ENCODE measurements around the gene TRPM6. TPM values are rescaled to one million over a fixed set of nuclear protein-coding genes. Genes with fewer than 3 reads are reported as not detected.
"Not testable (repeated sequence)": the region's sequence is repeated elsewhere in the genome, so short reads cannot be mapped to it uniquely, and the experiment has no call there.

TRPM6 gene
- polyA plus RNA-seq, 6 donors from 2014 or later, result not detected

DNA sequence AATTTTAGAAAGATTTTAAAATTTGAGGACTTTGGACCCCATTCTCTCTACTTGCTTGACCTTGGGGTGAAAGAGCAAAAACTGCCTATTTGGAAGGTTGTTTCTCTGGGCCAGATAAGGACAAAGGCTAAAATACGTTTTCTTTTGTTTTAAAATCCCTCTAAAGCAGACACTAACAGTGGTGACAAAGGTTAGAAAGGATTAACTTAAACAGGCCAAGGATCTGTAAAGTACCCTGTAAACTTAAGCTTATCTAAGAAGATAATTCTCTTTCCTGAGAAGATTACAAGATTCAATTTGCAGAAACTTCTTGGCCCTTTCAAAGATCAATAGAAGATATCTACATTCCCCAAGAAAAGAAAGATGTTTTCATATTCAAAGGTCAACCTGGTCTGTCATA lies 12.1 kb downstream of the TRPM6 start:
- ATAC-seq (ENCODE audit: low read depth in 2 of 2) (no peak), DNase-seq (no peak)
- H3K27me3 Mint-ChIP-seq, result peaks cover 19 to 32% (median 21%) of the 10 kb centered on the region in 3 donors
- no peaks in the 10 kb centered on the region for H3K4me1 Mint-ChIP-seq
- H3K27ac Mint-ChIP-seq, result no peak overlapping the region
- H3K4me3 Mint-ChIP-seq, result no peak overlapping the region
- H3K36me3 Mint-ChIP-seq, result peaks cover 0 to 24% of the 10 kb centered on the region in 2 donors
- H3K9me3 Mint-ChIP-seq, result peaks cover 13 to 36% (median 16%) of the 10 kb centered on the region in 7 donors

DNA sequence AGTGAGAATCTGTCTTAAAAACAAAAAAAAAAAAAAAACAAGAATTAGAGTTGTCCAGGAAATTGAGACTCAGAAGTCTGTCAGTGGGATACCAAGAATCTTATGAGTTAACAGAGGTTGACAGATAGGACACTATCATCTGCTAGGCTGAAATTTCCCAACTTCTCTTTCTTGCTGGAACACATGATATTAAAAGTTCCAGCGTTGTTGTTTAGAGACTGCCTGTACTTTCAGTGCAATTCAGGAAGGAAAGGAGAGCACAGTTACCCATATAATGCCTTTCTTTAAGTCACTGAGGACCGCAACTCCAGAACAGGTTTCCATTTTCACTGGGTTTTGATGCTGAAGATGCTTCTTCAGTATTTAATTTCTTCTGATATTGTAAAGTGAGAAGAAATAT lies 13.5 kb downstream of the TRPM6 start:
- Mint-ChIP-seq H3K9me3 (peaks cover 4 to 21% (median 10%) of the 10 kb centered on the region in 7 donors), H3K27ac (no peak overlapping the region), H3K4me3 (no peak overlapping the region), H3K36me3 (peaks cover 0 to 11% of the 10 kb centered on the region in 2 donors), H3K27me3 (peaks cover 11 to 21% (median 16%) of the 10 kb centered on the region in 3 donors), H3K4me1 (no peaks in the 10 kb centered on the region)
- no peak for ATAC-seq (ENCODE audit: low read depth in 2 of 2)
- DNase-seq, result no peak

DNA sequence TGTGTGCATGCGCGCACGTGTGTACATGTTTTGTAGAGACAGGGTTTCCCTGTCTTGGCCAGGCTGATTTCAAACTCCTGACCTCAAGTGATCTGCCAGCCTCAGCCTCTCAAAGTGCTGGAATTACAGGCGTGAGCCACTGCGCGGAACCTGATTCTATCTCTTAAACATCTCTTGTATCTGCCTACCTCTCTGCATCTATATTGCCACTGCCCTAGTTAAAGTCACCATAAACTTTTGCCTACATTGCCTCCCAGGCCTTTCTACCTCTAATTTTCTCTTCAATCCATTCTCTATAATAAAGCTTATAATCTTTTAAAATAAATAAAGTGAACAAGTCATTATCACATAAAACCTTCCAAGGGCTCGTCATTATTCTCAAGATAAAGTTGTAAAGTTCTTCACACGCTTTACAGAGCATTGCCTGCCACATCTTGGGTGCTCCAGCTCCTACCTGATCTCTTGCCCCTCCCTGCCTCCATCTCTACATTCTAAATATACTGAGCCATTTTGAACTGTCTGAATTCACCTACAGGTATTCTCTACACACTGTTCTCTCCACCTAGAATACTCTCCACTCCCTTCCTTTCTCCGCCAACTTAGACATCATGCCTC lies 15.0 kb downstream of the TRPM6 start:
- peaks cover 0 to 8% (median 3%) of the 10 kb centered on the region in 7 donors for H3K9me3 Mint-ChIP-seq
- H3K4me3 Mint-ChIP-seq, result no peak overlapping the region
- ATAC-seq (ENCODE audit: low read depth in 2 of 2) (no peak), DNase-seq (no peak)
- H3K36me3 Mint-ChIP-seq, result peaks cover 0 to under 1% of the 10 kb centered on the region in 2 donors
- peaks cover 16 to 21% (median 18%) of the 10 kb centered on the region in 3 donors for H3K27me3 Mint-ChIP-seq
- H3K4me1 Mint-ChIP-seq, result no peaks in the 10 kb centered on the region
- peak overlapping the region in 2 of 6 donors; percentile 8 to 45 for H3K27ac Mint-ChIP-seq

DNA sequence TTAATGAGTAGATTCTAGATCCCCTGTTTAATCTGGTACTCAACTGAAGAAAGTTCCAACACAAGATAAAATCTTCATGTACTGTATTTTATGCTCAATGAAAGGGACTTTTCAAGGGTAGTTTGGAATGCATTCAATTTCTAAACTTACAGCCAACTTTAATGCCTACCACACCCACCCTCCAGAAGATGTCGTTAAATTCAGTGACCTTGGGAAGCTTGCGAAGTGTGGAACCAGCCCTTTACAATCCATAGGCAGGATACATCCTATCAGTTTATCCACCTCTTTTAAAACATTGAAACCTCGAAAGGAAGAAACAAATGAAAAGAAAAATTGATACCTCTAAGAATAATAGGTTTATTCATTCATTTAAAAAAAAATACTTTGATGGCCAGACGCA lies 20.2 kb downstream of the TRPM6 start:
- Mint-ChIP-seq H3K4me1 (peaks cover 14 to 23% (median 21%) of the 10 kb centered on the region in 3 donors), H3K36me3 (no peaks in the 10 kb centered on the region), H3K27me3 (peaks cover 9 to 12% (median 11%) of the 10 kb centered on the region in 3 donors), H3K4me3 (no peak overlapping the region), H3K9me3 (peaks cover 0 to under 1% (median 0%) of the 10 kb centered on the region in 7 donors), H3K27ac (peak overlapping the region in 1 of 6 donors; percentile 18)
- no peak for ATAC-seq (ENCODE audit: low read depth in 2 of 2)
- DNase-seq, result no peak

DNA sequence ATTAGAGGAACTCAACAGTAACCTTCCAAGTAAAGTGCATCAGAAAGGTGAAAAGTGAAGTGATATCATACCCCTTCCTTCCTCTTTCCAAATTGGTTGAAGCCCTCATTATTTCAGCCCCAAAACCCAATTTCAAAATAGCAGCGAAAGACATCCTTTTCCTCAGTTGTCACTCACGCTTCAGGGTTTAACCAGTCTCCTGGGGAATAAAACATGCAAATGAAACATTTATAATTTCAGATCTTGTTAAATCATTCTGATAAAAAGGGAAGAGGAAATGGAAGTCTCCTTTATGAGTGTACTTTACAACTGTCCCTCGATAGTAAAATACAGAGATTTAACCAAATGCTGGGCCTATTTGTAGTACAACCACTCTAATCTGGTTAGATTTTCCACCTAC lies 22.5 kb downstream of the TRPM6 start:
- Mint-ChIP-seq H3K36me3 (no peaks in the 10 kb centered on the region), H3K27ac (peak overlapping the region in 3 of 6 donors; percentile 1 to 30 (median 12)), H3K4me1 (peaks cover 16 to 23% (median 21%) of the 10 kb centered on the region in 3 donors), H3K27me3 (peaks cover 6 to 11% (median 8%) of the 10 kb centered on the region in 3 donors), H3K4me3 (peak overlapping the region in 6 of 8 donors; percentile 10 to 79 (median 42)), H3K9me3 (no peaks in the 10 kb centered on the region)
- ATAC-seq (ENCODE audit: low read depth in 2 of 2) (peak; percentile 62 to 79), DNase-seq (peak; percentile 26)

DNA sequence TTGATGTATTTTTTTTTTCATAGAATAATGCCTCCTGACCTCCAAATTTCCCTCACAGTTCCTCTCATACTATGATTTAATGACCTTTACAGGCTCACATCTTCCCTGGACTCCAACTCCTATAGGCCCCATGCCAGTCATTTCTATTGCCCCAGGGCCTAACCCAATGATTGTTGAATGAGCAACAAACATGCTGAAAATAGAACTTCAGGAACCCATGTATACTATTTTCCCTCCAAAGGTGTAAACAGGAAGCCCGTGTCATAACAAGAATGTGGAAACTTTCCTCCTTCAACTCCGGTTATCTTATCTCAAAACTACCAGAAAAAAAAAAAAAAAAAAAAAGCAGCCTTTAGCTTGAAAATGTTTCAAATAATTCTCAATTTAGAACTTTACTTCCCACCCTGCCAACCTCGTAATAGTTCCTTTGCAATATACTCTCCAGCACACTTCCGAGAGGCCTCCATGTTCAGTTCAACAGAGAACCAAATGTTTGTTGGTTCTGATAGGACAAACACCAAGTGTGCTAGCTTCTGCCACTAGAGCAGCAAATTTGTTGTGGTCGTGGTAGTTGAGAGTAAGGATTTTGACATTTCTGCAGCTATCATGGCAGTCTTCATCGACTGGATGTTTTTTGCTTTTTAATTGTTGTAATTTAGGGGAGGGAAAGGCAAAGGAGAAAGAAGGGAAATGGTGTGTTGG lies 25.8 kb downstream of the TRPM6 start:
- Mint-ChIP-seq H3K4me1 (peaks cover 16 to 23% (median 21%) of the 10 kb centered on the region in 3 donors), H3K36me3 (no peaks in the 10 kb centered on the region), H3K27me3 (peaks cover 0 to 4% (median 0%) of the 10 kb centered on the region in 3 donors), H3K4me3 (no peak overlapping the region), H3K9me3 (no peaks in the 10 kb centered on the region), H3K27ac (no peak overlapping the region)
- no peak for DNase-seq
- no peak for ATAC-seq (ENCODE audit: low read depth in 2 of 2)

DNA sequence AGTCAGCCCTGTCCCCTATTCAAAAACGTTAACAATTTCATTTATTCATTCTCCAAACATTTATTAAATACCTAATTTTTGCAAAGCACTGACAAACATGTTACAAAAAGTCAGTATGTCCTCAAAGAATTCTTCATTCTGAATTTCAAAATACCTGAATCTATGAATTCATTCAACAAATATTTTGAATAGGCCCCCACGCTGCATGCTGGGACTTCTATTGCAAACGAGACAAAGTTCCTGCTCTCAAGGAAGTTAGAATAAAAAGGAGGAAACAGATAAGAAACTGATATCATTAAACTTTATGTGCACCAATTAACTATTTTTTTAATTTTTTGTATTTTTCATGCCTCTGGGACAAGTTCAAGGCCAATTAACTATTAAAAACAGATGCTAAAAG lies 26.6 kb downstream of the TRPM6 start:
- ATAC-seq (ENCODE audit: low read depth in 2 of 2), result no peak
- no peak for DNase-seq
- no peaks in the 10 kb centered on the region for H3K36me3 Mint-ChIP-seq
- peaks cover 16 to 21% (median 20%) of the 10 kb centered on the region in 3 donors for H3K4me1 Mint-ChIP-seq
- no peaks in the 10 kb centered on the region for H3K9me3 Mint-ChIP-seq
- H3K4me3 Mint-ChIP-seq, result no peak overlapping the region
- peaks cover 0 to 4% (median 0%) of the 10 kb centered on the region in 3 donors for H3K27me3 Mint-ChIP-seq
- H3K27ac Mint-ChIP-seq, result no peak overlapping the region

DNA sequence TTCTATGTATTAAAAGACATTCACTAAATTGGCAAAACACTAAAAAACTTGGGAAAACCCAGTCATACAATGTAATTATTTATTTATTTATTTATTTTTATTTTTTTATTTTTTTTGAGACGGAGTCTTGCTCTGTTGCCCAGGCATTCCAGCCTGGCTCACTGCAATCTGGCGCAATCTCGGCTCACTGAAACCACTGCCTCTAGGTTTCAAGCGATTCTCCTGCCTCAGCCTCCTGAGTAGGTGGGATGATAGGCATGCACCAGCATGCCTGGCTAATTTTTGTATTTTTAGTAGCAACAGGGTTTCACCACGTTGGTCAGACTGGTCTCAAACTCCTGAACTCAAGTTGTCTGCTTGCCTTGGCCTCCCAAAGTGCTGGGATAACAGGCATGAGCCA lies 27.5 kb downstream of the TRPM6 start:
- H3K27me3 Mint-ChIP-seq; H3K9me3 Mint-ChIP-seq; H3K4me3 Mint-ChIP-seq; DNase-seq; ATAC-seq (ENCODE audit: low read depth in 2 of 2); H3K36me3 Mint-ChIP-seq: not testable (repeated sequence)
- H3K27ac Mint-ChIP-seq, result peak overlapping the region in 1 of 6 donors; percentile 78
- H3K4me1 Mint-ChIP-seq, result peaks cover 12 to 16% (median 14%) of the 10 kb centered on the region in 3 donors

DNA sequence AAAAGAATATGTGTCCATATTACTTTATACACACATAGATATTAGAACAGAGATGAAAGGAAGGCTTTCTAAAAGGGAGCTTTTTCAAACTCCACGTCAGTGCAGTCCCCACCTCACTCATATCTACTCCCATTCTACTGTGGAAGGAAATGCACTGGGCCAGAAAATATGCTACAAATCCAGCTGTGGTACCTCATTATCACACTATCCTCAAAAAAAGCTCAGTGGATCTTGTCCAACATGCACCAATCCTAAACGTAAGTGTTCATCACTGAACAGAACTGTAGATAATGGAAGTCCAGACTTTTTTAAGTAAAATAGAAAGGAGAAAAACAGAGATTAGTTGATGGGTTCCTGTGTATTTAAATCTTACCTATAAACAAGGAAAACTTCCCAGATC lies 27.9 kb downstream of the TRPM6 start:
- Mint-ChIP-seq H3K4me1 (peaks cover 7 to 12% (median 10%) of the 10 kb centered on the region in 3 donors), H3K27me3 (peaks cover 0 to 4% (median 0%) of the 10 kb centered on the region in 3 donors), H3K9me3 (no peaks in the 10 kb centered on the region), H3K4me3 (no peak overlapping the region), H3K27ac (no peak overlapping the region), H3K36me3 (no peaks in the 10 kb centered on the region)
- no peak for ATAC-seq (ENCODE audit: low read depth in 2 of 2)
- DNase-seq, result no peak

DNA sequence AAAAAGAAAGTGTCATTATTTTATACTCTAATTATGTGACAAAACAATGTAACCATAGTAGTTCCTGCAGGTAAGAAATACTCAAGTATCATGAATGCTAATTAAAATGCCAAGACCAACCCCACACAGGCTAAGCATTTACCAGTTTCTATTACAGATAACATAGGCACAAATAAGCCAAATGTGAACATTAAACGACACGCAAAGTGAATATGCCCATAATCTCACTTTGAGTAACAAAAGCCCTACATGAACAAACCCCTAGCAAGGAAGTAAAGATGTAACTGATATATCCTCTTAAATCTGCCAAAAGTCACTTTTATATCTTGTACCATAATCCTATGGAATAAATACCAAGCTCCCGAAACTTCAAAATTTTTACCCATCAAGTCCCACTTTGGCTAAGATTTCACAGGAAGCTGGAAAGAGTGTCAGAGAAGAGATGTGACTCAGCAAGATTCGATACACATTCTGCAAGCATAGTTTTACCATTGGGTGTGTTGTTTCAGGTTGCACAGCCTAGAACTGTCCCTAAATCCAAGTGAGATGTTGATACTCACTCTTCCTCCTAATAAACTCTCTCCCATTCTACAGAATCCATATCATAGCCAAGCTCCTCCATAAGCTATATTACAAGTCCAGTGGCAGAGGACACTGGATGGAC lies 28.8 kb downstream of the TRPM6 start:
- no peak for ATAC-seq (ENCODE audit: low read depth in 2 of 2)
- peaks cover 0 to 4% (median 0%) of the 10 kb centered on the region in 3 donors for H3K27me3 Mint-ChIP-seq
- H3K4me1 Mint-ChIP-seq, result peaks cover 0 to 4% (median 3%) of the 10 kb centered on the region in 3 donors
- DNase-seq, result no peak
- H3K27ac Mint-ChIP-seq, result no peak overlapping the region
- no peaks in the 10 kb centered on the region for H3K36me3 Mint-ChIP-seq
- H3K9me3 Mint-ChIP-seq, result no peaks in the 10 kb centered on the region
- no peak overlapping the region for H3K4me3 Mint-ChIP-seq

DNA sequence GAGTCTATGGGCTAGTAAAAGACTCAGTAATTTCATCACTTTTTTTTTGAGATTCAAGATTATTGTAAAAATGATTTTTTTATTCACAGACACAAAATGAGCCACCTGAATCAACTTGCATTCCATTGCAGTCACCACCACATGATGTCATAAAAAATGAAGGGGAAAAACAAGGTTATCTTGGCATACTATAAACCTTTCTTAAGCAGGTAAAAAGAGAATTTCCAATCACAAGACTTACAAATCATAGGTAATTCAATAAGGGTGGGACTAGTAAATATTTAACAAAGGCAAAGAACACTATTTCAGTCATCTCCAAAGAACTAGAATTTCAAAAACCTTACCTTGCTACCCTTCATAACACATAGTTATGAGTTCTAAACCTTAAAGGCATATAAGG lies 30.7 kb downstream of the TRPM6 start:
- H3K4me1 Mint-ChIP-seq, result no peaks in the 10 kb centered on the region
- no peaks in the 10 kb centered on the region for H3K36me3 Mint-ChIP-seq
- ATAC-seq (ENCODE audit: low read depth in 2 of 2), result no peak
- H3K4me3 Mint-ChIP-seq, result no peak overlapping the region
- H3K27ac Mint-ChIP-seq, result no peak overlapping the region
- H3K27me3 Mint-ChIP-seq, result peaks cover 0 to 4% (median 0%) of the 10 kb centered on the region in 3 donors
- no peaks in the 10 kb centered on the region for H3K9me3 Mint-ChIP-seq
- DNase-seq, result no peak

DNA sequence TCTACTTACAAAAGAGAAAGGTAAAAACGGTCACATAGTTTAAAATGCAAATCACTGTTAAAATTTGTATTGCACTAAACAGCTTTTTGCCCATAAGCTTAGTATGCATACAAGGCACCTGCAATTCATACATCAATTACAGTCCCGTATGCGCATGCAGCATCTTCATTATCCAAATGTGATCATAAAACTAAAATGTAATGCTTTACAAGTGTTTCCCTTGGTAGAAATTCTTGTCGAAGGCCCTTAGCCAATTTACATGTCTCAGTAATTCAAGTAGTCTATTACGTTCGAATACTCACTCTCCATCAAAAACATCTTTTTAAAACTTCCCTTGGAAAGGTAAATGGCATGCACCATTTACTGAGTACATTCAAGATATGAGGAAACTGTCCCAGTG lies 32.6 kb downstream of the TRPM6 start:
- ATAC-seq (ENCODE audit: low read depth in 2 of 2) (no peak), DNase-seq (no peak)
- Mint-ChIP-seq H3K36me3 (no peaks in the 10 kb centered on the region), H3K9me3 (no peaks in the 10 kb centered on the region), H3K27me3 (peaks cover 0 to 4% (median 0%) of the 10 kb centered on the region in 3 donors), H3K4me1 (no peaks in the 10 kb centered on the region), H3K27ac (no peak overlapping the region), H3K4me3 (no peak overlapping the region)

DNA sequence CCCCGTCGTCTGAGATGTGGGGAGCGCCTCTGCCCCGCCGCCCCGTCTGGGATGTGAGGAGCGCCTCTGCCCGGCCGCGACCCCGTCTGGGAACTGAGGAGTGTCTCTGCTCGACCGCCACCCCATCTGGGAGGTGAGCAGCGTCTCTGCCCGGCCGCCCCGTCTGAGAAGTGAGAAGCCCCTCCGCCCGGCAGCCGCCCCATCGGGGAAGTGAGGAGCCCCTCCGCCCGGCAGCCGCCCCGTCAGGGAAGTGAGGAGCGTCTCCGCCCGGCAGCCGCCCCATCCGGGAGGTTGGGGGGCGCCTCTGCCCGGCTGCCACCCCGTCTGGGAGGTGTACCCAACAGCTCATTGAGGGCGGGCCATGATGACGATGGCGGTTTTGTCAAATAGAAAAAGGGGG lies 34.7 kb downstream of the TRPM6 start:
- not testable (repeated sequence) for H3K27me3 Mint-ChIP-seq; H3K27ac Mint-ChIP-seq; H3K4me1 Mint-ChIP-seq; H3K9me3 Mint-ChIP-seq; H3K36me3 Mint-ChIP-seq; ATAC-seq (ENCODE audit: low read depth in 2 of 2); H3K4me3 Mint-ChIP-seq; DNase-seq
